RWPE2 (cell line): ENCODE measurements around the gene PITPNC1.

ENCODE experiments used
- ATAC-seq: fragments of 200-7000 bp; cut with Tn5 transposase; 3 replicates; pipeline ENCODE4 v1.9.1; 2021; ENCODE audit warnings: low read depth
- DNase-seq: peaks from one replicate; pipeline ENCODE4 v3.0.0-alpha.2; 2020; ENCODE audit warnings: low spot score
- H3K27ac ChIP-seq: fragments of 450-650 bp; 2 replicates; pipeline ENCODE4 v1.5.1; 2017; ENCODE audit warnings: mild to moderate bottlenecking; ENCODE audit not compliant: poor library complexity, severe bottlenecking
- H3K27me3 ChIP-seq: fragments of 250-450 bp; sonication (Bioruptor Pico); 2 replicates; pipeline ENCODE4 v1.5.1; 2021; ENCODE audit warnings: mild to moderate bottlenecking, moderate library complexity; ENCODE audit not compliant: insufficient read depth, poor library complexity, severe bottlenecking
- H3K36me3 ChIP-seq: fragments of 250-450 bp; sonication (Bioruptor Pico); 2 replicates; pipeline ENCODE4 v1.5.1; 2020; ENCODE audit warnings: low read depth, mild to moderate bottlenecking, moderate library complexity
- H3K4me1 ChIP-seq: fragments of 250-450 bp; sonication (Bioruptor Pico); 2 replicates; pipeline ENCODE4 v1.5.1; 2021; ENCODE audit warnings: mild to moderate bottlenecking, moderate library complexity; ENCODE audit not compliant: insufficient read depth, poor library complexity, severe bottlenecking
- H3K4me3 ChIP-seq: fragments of 250-450 bp; sonication (Bioruptor Pico); 2 replicates; pipeline ENCODE4 v1.5.1; 2021; ENCODE audit warnings: mild to moderate bottlenecking, moderate library complexity; ENCODE audit not compliant: severe bottlenecking
- H3K9me3 ChIP-seq: fragments of 250-450 bp; sonication (Bioruptor Pico); 2 replicates; pipeline ENCODE4 v1.5.1; 2021; ENCODE audit warnings: mild to moderate bottlenecking, moderate library complexity; ENCODE audit not compliant: severe bottlenecking
- TF ChIP-seq, protein P1 (sequence below): fragments of 450-650 bp; IDR thresholded peaks from one replicate; pipeline ENCODE4 v1.5.1; 2017; ENCODE audit warnings: mild to moderate bottlenecking, moderate library complexity; ENCODE audit not compliant: poor library complexity, severe bottlenecking

Gene PITPNC1

GRCh38 chr17:67435122-67435521 is 58.0 kb downstream of the PITPNC1 start:
- Histone ChIP-seq H3K9me3 (no peaks in the 10 kb centered on the region), H3K4me1 (peaks cover 40% of the 10 kb centered on the region), H3K27ac (peak overlapping the region; percentile 97), H3K4me3 (no peak overlapping the region), H3K36me3 (0 out of 2 replicates have a peak, but pooled peaks cover 12% of the 10 kb centered on the region), H3K27me3 (no peaks in the 10 kb centered on the region)
- TF ChIP-seq, protein P1, sequence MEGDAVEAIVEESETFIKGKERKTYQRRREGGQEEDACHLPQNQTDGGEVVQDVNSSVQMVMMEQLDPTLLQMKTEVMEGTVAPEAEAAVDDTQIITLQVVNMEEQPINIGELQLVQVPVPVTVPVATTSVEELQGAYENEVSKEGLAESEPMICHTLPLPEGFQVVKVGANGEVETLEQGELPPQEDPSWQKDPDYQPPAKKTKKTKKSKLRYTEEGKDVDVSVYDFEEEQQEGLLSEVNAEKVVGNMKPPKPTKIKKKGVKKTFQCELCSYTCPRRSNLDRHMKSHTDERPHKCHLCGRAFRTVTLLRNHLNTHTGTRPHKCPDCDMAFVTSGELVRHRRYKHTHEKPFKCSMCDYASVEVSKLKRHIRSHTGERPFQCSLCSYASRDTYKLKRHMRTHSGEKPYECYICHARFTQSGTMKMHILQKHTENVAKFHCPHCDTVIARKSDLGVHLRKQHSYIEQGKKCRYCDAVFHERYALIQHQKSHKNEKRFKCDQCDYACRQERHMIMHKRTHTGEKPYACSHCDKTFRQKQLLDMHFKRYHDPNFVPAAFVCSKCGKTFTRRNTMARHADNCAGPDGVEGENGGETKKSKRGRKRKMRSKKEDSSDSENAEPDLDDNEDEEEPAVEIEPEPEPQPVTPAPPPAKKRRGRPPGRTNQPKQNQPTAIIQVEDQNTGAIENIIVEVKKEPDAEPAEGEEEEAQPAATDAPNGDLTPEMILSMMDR: no peak
- DNase-seq (no peak), ATAC-seq (no peak)

DNA sequence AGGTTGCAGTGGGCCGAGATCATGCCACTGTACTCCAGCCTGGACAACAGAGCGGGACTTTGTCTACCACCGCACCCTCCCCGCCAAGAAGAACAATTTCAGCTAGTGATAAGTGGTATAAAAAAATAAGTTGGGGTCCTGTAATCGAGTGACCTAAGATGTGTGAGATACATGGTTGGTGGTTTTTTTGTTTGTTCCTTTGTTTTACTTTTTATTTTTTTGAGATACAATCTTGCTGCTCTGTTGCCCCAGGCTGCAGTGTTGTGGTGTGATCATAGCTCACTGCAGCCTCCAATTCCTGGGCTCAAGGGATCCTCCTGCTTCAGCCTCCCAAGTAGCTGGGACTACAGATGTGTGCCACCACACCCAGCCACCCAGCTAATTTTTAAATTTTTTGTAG is 58.7 kb downstream of the PITPNC1 start:
- Histone ChIP-seq H3K9me3 (no peaks in the 10 kb centered on the region), H3K4me3 (no peak overlapping the region), H3K36me3 (0 out of 2 replicates have a peak, but pooled peaks cover 12% of the 10 kb centered on the region), H3K27ac (peak overlapping the region; percentile 15), H3K4me1 (peaks cover 42% of the 10 kb centered on the region), H3K27me3 (no peaks in the 10 kb centered on the region)
- TF ChIP-seq, protein P1: no peak
- DNase-seq (no peak), ATAC-seq (no peak)

DNA sequence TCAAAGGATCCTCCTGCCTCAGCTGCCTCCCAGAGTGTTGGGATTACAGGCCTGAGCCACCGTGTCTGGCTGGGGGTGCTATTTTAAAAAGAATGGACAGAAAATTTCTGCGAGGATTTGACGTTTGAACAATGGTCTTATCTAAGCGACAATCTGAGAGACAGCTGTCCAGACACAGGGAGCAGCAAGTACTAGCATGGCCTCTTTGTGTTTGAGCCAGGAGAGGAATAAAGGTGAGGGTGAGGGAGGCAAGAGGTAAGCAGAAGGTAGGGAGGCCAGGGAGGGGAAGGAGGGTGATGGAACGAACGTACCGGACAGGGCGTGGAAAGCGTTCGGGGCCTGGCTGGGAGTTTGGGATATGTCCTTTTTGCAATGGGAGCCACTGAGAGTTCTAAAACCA is 59.2 kb downstream of the PITPNC1 start:
- no peak overlapping the region for H3K4me3 ChIP-seq
- H3K4me1 ChIP-seq: peaks cover 42% of the 10 kb centered on the region
- DNase-seq: no peak
- no peaks in the 10 kb centered on the region for H3K27me3 ChIP-seq
- H3K9me3 ChIP-seq: no peaks in the 10 kb centered on the region
- H3K36me3 ChIP-seq: 0 out of 2 replicates have a peak, but pooled peaks cover 12% of the 10 kb centered on the region
- ATAC-seq: no peak
- peak overlapping the region; percentile 15 for H3K27ac ChIP-seq
- TF ChIP-seq, protein P1: no peak

DNA sequence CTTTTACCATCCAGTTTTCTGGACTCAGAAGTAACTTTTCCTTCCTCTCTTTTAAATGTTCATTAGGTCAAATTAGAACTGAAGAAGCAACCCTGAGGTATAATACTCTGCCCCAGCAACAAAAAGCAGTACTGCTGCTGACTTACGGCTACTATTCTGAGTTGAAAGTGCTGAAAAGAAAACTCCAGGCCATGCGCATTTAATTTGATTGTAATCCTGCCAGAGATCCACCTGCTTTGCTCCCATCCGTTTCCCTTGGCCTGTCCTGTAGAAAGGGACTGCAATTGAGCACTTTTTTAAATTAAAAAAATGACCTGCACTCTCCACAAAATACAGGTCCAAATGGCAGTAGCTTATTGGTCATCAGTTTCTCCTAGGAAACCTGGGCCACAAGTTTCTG is 61.6 kb downstream of the PITPNC1 start:
- Histone ChIP-seq H3K27me3 (no peaks in the 10 kb centered on the region), H3K4me1 (peaks cover 29% of the 10 kb centered on the region), H3K36me3 (0 out of 2 replicates have a peak, but pooled peaks cover 6% of the 10 kb centered on the region), H3K4me3 (no peak overlapping the region), H3K27ac (peak overlapping the region; percentile 61), H3K9me3 (no peaks in the 10 kb centered on the region)
- no peak for ATAC-seq
- TF ChIP-seq, protein P1: no peak
- DNase-seq: no peak

DNA sequence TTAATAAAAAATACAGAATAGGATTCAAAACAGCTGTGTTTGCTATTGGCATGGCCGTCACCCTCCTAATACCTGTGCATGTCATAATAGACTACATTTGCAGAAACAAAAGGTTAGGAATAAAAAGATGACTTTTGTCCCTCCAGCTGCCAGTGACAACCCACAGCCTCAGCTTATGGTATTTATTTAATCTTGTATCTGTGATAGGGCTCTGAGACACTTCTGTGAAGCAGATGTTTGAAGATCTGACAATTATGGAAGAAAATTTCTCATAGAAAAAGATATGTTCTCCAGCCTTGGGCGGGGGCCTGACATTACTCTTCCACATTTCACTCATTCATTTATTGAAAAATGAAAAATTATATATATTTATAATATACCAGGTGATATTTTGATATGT is 62.2 kb downstream of the PITPNC1 start:
- no peak overlapping the region for H3K4me3 ChIP-seq
- H3K27me3 ChIP-seq: no peaks in the 10 kb centered on the region
- DNase-seq (no peak), ATAC-seq (no peak)
- TF ChIP-seq, protein P1: no peak
- H3K4me1 ChIP-seq: peaks cover 29% of the 10 kb centered on the region
- peak overlapping the region; percentile 61 for H3K27ac ChIP-seq
- no peaks in the 10 kb centered on the region for H3K9me3 ChIP-seq
- 0 out of 2 replicates have a peak, but pooled peaks cover 6% of the 10 kb centered on the region for H3K36me3 ChIP-seq
